ENCODE measurements around the gene SMU1. TPM values are rescaled to one million over a fixed set of nuclear protein-coding genes. Genes with fewer than 3 reads are reported as not detected.

The SMU1 gene
- total and polyA plus RNA-seq, 2 of the 13 experiments (the other 11 are each of a cell fraction or from before 2014, with no cell fraction given), result 12.9 to 36.6 TPM

DNA sequence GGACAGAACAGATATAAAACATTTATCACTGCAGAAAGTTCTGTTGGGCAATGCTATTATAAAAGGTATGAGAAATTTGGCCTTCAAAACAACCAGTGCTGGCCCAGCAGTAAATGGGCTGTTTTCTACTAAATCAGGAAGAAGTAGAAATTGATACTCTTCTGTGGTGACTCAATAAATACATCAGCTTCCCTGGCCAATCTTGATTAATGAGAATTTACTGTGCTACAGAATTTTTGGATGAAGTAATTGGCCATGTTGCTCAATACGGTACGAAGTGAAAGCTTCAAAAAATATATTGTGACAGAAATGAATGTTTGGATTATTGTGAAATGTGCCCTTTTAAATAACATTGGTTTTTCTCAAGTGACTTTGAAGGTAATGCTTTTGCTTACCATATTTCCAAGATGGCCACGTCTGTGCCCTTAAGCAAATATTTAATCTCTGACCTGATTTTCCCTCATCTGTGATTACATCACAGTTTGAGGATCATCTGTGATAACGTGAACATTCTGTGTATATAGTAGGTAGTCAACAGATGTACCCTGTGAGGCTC is 47.2 kb downstream of the SMU1 start (continued):
- TF ChIP-seq, protein P1, sequence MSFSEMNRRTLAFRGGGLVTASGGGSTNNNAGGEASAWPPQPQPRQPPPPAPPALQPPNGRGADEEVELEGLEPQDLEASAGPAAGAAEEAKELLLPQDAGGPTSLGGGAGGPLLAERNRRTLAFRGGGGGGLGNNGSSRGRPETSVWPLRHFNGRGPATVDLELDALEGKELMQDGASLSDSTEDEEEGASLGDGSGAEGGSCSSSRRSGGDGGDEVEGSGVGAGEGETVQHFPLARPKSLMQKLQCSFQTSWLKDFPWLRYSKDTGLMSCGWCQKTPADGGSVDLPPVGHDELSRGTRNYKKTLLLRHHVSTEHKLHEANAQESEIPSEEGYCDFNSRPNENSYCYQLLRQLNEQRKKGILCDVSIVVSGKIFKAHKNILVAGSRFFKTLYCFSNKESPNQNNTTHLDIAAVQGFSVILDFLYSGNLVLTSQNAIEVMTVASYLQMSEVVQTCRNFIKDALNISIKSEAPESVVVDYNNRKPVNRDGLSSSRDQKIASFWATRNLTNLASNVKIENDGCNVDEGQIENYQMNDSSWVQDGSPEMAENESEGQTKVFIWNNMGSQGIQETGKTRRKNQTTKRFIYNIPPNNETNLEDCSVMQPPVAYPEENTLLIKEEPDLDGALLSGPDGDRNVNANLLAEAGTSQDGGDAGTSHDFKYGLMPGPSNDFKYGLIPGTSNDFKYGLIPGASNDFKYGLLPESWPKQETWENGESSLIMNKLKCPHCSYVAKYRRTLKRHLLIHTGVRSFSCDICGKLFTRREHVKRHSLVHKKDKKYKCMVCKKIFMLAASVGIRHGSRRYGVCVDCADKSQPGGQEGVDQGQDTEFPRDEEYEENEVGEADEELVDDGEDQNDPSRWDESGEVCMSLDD (CRISPR knock-in tag; IDR thresholded peaks at IDR 0.05; ENCODE audit: borderline replicate concordance), result no peak
- no peak for TF ChIP-seq KDM6A (CRISPR knock-in tag; IDR thresholded peaks at IDR 0.05; ENCODE audit: low read depth)
- 0 out of 2 replicates have a peak, but pooled peaks have one; percentile 30 for TF ChIP-seq FOSL2 (CRISPR knock-in tag; IDR thresholded peaks at IDR 0.05)
- TF ChIP-seq FOXP1 (IDR thresholded peaks at IDR 0.05), result no peak
- TF ChIP-seq FOXP1 (CRISPR knock-in tag; IDR thresholded peaks at IDR 0.05), result peak; percentile 64; the same call in 1 of the 2 replicates
- TF ChIP-seq CBX2 (IDR thresholded peaks at IDR 0.05; ENCODE audit: low read depth, low read length), result no peak
- no peak for TF ChIP-seq CBX2 (CRISPR knock-in tag; IDR thresholded peaks at IDR 0.05; ENCODE audit: low read depth)
- TF ChIP-seq SNAI1 (CRISPR knock-in tag; IDR thresholded peaks at IDR 0.05; ENCODE audit: borderline replicate concordance), result no peak
- no peak for TF ChIP-seq ZNF17 (CRISPR knock-in tag; IDR thresholded peaks at IDR 0.05)
- TF ChIP-seq, protein P2, sequence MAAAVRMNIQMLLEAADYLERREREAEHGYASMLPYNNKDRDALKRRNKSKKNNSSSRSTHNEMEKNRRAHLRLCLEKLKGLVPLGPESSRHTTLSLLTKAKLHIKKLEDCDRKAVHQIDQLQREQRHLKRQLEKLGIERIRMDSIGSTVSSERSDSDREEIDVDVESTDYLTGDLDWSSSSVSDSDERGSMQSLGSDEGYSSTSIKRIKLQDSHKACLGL (CRISPR knock-in tag; IDR thresholded peaks at IDR 0.05), result no peak
- TF ChIP-seq MTF1 (CRISPR knock-in tag; IDR thresholded peaks at IDR 0.05), result no peak
- TF ChIP-seq XRCC5 (optimal IDR thresholded peaks at IDR 0.05; ENCODE audit: low read length), result no peak
- no peak for TF ChIP-seq ZNF552 (CRISPR knock-in tag; IDR thresholded peaks at IDR 0.05; ENCODE audit: borderline replicate concordance)
- TF ChIP-seq, protein P3, sequence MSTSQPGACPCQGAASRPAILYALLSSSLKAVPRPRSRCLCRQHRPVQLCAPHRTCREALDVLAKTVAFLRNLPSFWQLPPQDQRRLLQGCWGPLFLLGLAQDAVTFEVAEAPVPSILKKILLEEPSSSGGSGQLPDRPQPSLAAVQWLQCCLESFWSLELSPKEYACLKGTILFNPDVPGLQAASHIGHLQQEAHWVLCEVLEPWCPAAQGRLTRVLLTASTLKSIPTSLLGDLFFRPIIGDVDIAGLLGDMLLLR (CRISPR knock-in tag; IDR thresholded peaks at IDR 0.05), result no peak
- TF ChIP-seq, protein P4, sequence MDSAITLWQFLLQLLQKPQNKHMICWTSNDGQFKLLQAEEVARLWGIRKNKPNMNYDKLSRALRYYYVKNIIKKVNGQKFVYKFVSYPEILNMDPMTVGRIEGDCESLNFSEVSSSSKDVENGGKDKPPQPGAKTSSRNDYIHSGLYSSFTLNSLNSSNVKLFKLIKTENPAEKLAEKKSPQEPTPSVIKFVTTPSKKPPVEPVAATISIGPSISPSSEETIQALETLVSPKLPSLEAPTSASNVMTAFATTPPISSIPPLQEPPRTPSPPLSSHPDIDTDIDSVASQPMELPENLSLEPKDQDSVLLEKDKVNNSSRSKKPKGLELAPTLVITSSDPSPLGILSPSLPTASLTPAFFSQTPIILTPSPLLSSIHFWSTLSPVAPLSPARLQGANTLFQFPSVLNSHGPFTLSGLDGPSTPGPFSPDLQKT (CRISPR knock-in tag; IDR thresholded peaks at IDR 0.05; ENCODE audit: borderline replicate concordance), result no peak
- no peak for TF ChIP-seq ZFP41 (CRISPR knock-in tag; IDR thresholded peaks at IDR 0.05; ENCODE audit: borderline replicate concordance)
- no peak for TF ChIP-seq ZNF282 (IDR thresholded peaks at IDR 0.05; ENCODE audit: partially characterized antibody)
- no peak for TF ChIP-seq ZNF543 (CRISPR knock-in tag; IDR thresholded peaks at IDR 0.05)
- peak in 1 of 2 experiments; percentile 62; a peak in 1 of 4 replicates for TF ChIP-seq EP300 (IDR thresholded peaks at IDR 0.05; ENCODE audit: low read depth in 2 of 2, low read length in 2 of 2)
- no peak for TF ChIP-seq EP300 (CRISPR knock-in tag; IDR thresholded peaks at IDR 0.05; ENCODE audit: borderline replicate concordance)
- no peak for TF ChIP-seq ZNF816 (CRISPR knock-in tag; IDR thresholded peaks at IDR 0.05; ENCODE audit: borderline replicate concordance)
- TF ChIP-seq ZNF589 (CRISPR knock-in tag; conservative IDR thresholded peaks at IDR 0.05), result no peak
- TF ChIP-seq, protein P5, sequence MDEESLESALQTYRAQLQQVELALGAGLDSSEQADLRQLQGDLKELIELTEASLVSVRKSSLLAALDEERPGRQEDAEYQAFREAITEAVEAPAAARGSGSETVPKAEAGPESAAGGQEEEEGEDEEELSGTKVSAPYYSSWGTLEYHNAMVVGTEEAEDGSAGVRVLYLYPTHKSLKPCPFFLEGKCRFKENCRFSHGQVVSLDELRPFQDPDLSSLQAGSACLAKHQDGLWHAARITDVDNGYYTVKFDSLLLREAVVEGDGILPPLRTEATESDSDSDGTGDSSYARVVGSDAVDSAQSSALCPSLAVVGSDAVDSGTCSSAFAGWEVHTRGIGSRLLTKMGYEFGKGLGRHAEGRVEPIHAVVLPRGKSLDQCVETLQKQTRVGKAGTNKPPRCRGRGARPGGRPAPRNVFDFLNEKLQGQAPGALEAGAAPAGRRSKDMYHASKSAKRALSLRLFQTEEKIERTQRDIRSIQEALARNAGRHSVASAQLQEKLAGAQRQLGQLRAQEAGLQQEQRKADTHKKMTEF (CRISPR knock-in tag; IDR thresholded peaks at IDR 0.05), result no peak; the same call in 1 of the 2 replicates
- TF ChIP-seq HNRNPL (IDR thresholded peaks at IDR 0.05; ENCODE audit: low read depth, low read length), result no peak
- no peak for TF ChIP-seq PLRG1 (conservative IDR thresholded peaks at IDR 0.05)
- peak; percentile 26; the same call in 1 of the 2 replicates for TF ChIP-seq CREB1 (IDR thresholded peaks at IDR 0.05)
- TF ChIP-seq CREB1 (CRISPR knock-in tag; IDR thresholded peaks at IDR 0.05), result peak; percentile 55
- TF ChIP-seq ZNF768 (CRISPR knock-in tag; IDR thresholded peaks at IDR 0.05), result no peak
